CD14-positive monocyte (primary cell): ENCODE measurements around the gene MAN1C1. TPM values are rescaled to one million over a fixed set of nuclear protein-coding genes. Genes with fewer than 3 reads are reported as not detected.

Experiments used
- DNase-seq, 3 donors: peaks; one replicate each; pipeline ENCODE4 v3.0.0-alpha.2; 2011 to 2022
- H2AFZ ChIP-seq: 2 replicates; pipeline ENCODE4 v1.6.0; 2012; ENCODE audit warnings: mild to moderate bottlenecking, low read depth, low read length, inconsistent platforms; ENCODE audit not compliant: insufficient read depth, poor library complexity, severe bottlenecking
- H3K27ac ChIP-seq, 2 donors: 1 replicate in 1 of 2; 2 replicates in 1 of 2; pipeline ENCODE4 v1.5.1; 2012 to 2013; ENCODE audit warnings: low read length in 2 of 2, control low read depth in 1 of 2, inconsistent platforms in 1 of 2, low read depth in 1 of 2, mild to moderate bottlenecking in 1 of 2
- H3K27me3 ChIP-seq, 2 donors: one replicate each; pipeline versions ENCODE4 v1.6.0 to v1.6.1; 2011 to 2013; ENCODE audit warnings: low read length in 2 of 2; ENCODE audit not compliant: control insufficient read depth in 2 of 2, insufficient read depth in 2 of 2
- H3K36me3 ChIP-seq, 2 donors: replicated peaks in 1 of 2; 1 replicate in 1 of 2; 2 replicates in 1 of 2; pipeline versions ENCODE4 v1.5.1 to v1.6.1; 2012 to 2013; ENCODE audit warnings: low read length in 2 of 2, control low read depth in 1 of 2, inconsistent platforms in 1 of 2, mild to moderate bottlenecking in 1 of 2; ENCODE audit not compliant: insufficient read depth in 2 of 2, control insufficient read depth in 1 of 2
- H3K4me1 ChIP-seq, 2 donors: 1 replicate in 1 of 2; 2 replicates in 1 of 2; pipeline versions ENCODE4 v1.5.1 to v1.6.1; 2012 to 2013; ENCODE audit warnings: low read length in 2 of 2, control low read depth in 1 of 2, inconsistent platforms in 1 of 2, mild to moderate bottlenecking in 1 of 2, moderate library complexity in 1 of 2; ENCODE audit not compliant: insufficient read depth in 2 of 2, control insufficient read depth in 1 of 2
- H3K4me2 ChIP-seq: replicated peaks from 2 replicates; pipeline ENCODE3; 2012; ENCODE audit warnings: low read length, moderate library complexity, mild to moderate bottlenecking; ENCODE audit not compliant: poor library complexity, severe bottlenecking; ENCODE audit errors: extremely low read depth
- H3K4me3 ChIP-seq, 3 experiments: fragments of 200-600 bp in 1 of 3; sonication (generic) in 1 of 3; replicated peaks in 1 of 3; 1 replicate in 2 of 3; 2 replicates in 1 of 3; pipeline ENCODE4 v1.5.1; 2011 to 2013; ENCODE audit warnings: low read length in 3 of 3, mild to moderate bottlenecking in 3 of 3, control low read depth in 2 of 3, low read depth in 2 of 3, inconsistent platforms in 1 of 3, moderate library complexity in 1 of 3
- H3K79me2 ChIP-seq: 2 replicates; pipeline ENCODE4 v1.6.0; 2012; ENCODE audit warnings: mild to moderate bottlenecking, control low read depth, inconsistent platforms, low read length, moderate library complexity; ENCODE audit not compliant: insufficient read depth
- H3K9ac ChIP-seq: 2 replicates; pipeline ENCODE4 v1.6.0; 2017; ENCODE audit warnings: low read length, mild to moderate bottlenecking; ENCODE audit not compliant: insufficient read depth, poor library complexity, severe bottlenecking
- H3K9me3 ChIP-seq, 2 donors: replicated peaks in 1 of 2; 1 replicate in 1 of 2; 2 replicates in 1 of 2; pipeline versions ENCODE4 v1.5.1 to v1.6.1; 2012 to 2013; ENCODE audit warnings: low read length in 2 of 2, control low read depth in 1 of 2; ENCODE audit not compliant: control insufficient read depth in 1 of 2, insufficient read depth in 1 of 2
- H4K20me1 ChIP-seq: 2 replicates; pipeline ENCODE4 v1.6.0; 2012; ENCODE audit warnings: mild to moderate bottlenecking, low read length, control low read depth, moderate library complexity; ENCODE audit not compliant: insufficient read depth
- H3K27ac Mint-ChIP-seq, 7 donors: one replicate each; pipeline ENCODE4 v1.8.0; 2020; ENCODE audit warnings: mild to moderate bottlenecking in 7 of 7, mixed read lengths in 7 of 7, moderate library complexity in 6 of 7, inconsistent platforms in 2 of 7
- H3K27me3 Mint-ChIP-seq, 3 donors: one replicate each; pipeline ENCODE4 v1.8.0; 2021 to 2022; ENCODE audit warnings: low read depth in 3 of 3, mild to moderate bottlenecking in 3 of 3, mixed read lengths in 3 of 3, moderate library complexity in 3 of 3, inconsistent platforms in 1 of 3
- H3K36me3 Mint-ChIP-seq, 2 donors: one replicate each; pipeline ENCODE4 v1.8.0; 2020; ENCODE audit warnings: mixed read lengths in 2 of 2, inconsistent platforms in 1 of 2, mild to moderate bottlenecking in 1 of 2
- H3K4me1 Mint-ChIP-seq: one replicate; pipeline ENCODE4 v1.8.0; 2020; ENCODE audit warnings: mild to moderate bottlenecking, mixed read lengths
- H3K4me3 Mint-ChIP-seq, 2 donors: one replicate each; pipeline ENCODE4 v1.8.0; 2020; ENCODE audit warnings: mild to moderate bottlenecking in 2 of 2, mixed read lengths in 2 of 2, moderate library complexity in 1 of 2
- H3K9me3 Mint-ChIP-seq, 7 donors: one replicate each; pipeline ENCODE4 v1.8.0; 2020 to 2022; ENCODE audit warnings: mixed read lengths in 7 of 7, mild to moderate bottlenecking in 6 of 7, moderate library complexity in 6 of 7, inconsistent platforms in 2 of 7
- CTCF ChIP-seq: fragments of 200-600 bp; IDR thresholded peaks from one replicate; pipeline ENCODE4 v1.8.0; 2022; ENCODE audit warnings: antibody characterized with exemption, mild to moderate bottlenecking
- WGBS: methylation state at CpG from one replicate; pipeline ENCODE4 v1.1.5; 2013; ENCODE audit warnings: missing lambda C conversion rate; ENCODE audit not compliant: insufficient coverage; 5-methylcytosine and 5-hydroxymethylcytosine counted together
- intact Hi-C, 2 donors: fragments of 100-400 bp; cut with micrococcal nuclease; formaldehyde crosslinking; loops; one replicate each; pipeline versions ENCODE4 v1.15.0 to v1.15.1; 2023
- polyA plus RNA-seq, 3 donors: library from polyadenylated mRNA; depleted of rRNA in 1 of 3; unstranded in 2 of 3; stranded (reverse) in 1 of 3; fragments of 300-500 nt in 2 of 3; fragments of >200 nt in 1 of 3; fragmentation: Illumina TruSeq in 2 of 3; gene quantifications; 1 replicate in 2 of 3; 2 replicates in 1 of 3; pipeline ENCODE4 v1.2.3, GENCODE V29; 2012 to 2021

Gene MAN1C1
- polyA plus RNA-seq, 3 donors, result 1.2 to 7.2 (median 1.7) TPM

GRCh38 chr1:25624604-25625003 is 8.0 kb downstream of the MAN1C1 start:
- intact Hi-C loops, result no loop called here
- TF ChIP-seq CTCF, result no peak
- Mint-ChIP-seq H3K4me1 (peaks cover 28% of the 10 kb centered on the region), H3K27me3 (peaks cover 3 to 14% (median 3%) of the 10 kb centered on the region in 3 donors), H3K36me3 (peaks cover 23 to 31% of the 10 kb centered on the region in 2 donors), H3K27ac (no peak overlapping the region), H3K4me3 (no peak overlapping the region), H3K9me3 (peaks cover 0 to 6% (median 3%) of the 10 kb centered on the region in 7 donors)
- Histone ChIP-seq H3K79me2 (peaks cover 4% of the 10 kb centered on the region), H2AFZ (no peak overlapping the region), H3K4me1 (peaks cover 14 to 18% of the 10 kb centered on the region in 2 donors), H3K27me3 (no peaks in the 10 kb centered on the region), H3K36me3 (no peaks in the 10 kb centered on the region), H3K27ac (no peak overlapping the region), H3K4me3 (no peak overlapping the region), H3K4me2 (no peak overlapping the region), H4K20me1 (peaks cover 58% of the 10 kb centered on the region), H3K9me3 (no peaks in the 10 kb centered on the region), H3K9ac (no peak overlapping the region)
- 100% methylated on average over 1 of the region's 5 CpGs for WGBS
- no peak for DNase-seq

- Histone ChIP-seq H4K20me1 (peaks cover 47% of the 10 kb centered on the region), H3K9me3 (no peaks in the 10 kb centered on the region)
- intact Hi-C loops, result no loop called here
Measured at GRCh38 chr1:25626018-25626417, 9.4 kb downstream of the MAN1C1 start.

More at GRCh38 chr1:25626018-25626417, 9.4 kb downstream of the MAN1C1 start:
- Mint-ChIP-seq H3K27me3 (peaks cover 3 to 10% (median 3%) of the 10 kb centered on the region in 3 donors), H3K36me3 (peaks cover 23 to 25% of the 10 kb centered on the region in 2 donors), H3K9me3 (peaks cover 0 to 6% (median 3%) of the 10 kb centered on the region in 7 donors), H3K4me3 (no peak overlapping the region), H3K27ac (no peak overlapping the region), H3K4me1 (peaks cover 15% of the 10 kb centered on the region)
- H3K4me3 ChIP-seq, result no peak overlapping the region
- H3K9ac ChIP-seq, result no peak overlapping the region
- H2AFZ ChIP-seq, result no peak overlapping the region
- no CpG with 5 or more reads among the region's 2 CpGs for WGBS
- peaks cover 3% of the 10 kb centered on the region for H3K79me2 ChIP-seq
- no peaks in the 10 kb centered on the region for H3K27me3 ChIP-seq
- no peak for TF ChIP-seq CTCF
- H3K4me2 ChIP-seq, result no peak overlapping the region
- peaks cover 6% of the 10 kb centered on the region in 2 donors for H3K4me1 ChIP-seq
- H3K36me3 ChIP-seq, result no peaks in the 10 kb centered on the region
- no peak for DNase-seq
- H3K27ac ChIP-seq, result no peak overlapping the region
